NCI-H345 (cell line): ENCODE measurements around the gene TOMM34.

Source experiments
- DNase-seq: peaks from one replicate; lab custom pipeline; 2025; lab: John Stamatoyannopoulos, UW

Gene TOMM34

DNA sequence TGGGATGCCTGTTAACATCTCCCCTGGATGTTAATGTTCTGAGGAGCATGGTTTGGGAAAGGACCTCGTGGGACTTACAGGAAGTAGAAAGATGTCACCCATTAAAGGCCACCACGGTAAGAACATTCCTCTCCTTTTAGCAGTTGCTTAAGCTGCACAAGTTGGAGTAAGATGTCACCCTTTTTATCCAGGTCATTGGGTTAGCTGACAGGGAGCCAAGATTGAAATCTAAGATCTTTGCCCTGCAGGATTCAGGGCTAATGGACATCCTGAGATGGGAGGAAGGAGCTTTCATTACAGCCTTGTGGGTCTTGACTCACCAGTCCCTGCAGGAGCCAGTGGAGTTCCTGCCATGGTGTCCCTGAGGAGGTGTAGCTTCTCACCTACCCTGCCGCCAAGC lies 28.3 kb downstream of the TOMM34 start:
- no peak for DNase-seq

DNA sequence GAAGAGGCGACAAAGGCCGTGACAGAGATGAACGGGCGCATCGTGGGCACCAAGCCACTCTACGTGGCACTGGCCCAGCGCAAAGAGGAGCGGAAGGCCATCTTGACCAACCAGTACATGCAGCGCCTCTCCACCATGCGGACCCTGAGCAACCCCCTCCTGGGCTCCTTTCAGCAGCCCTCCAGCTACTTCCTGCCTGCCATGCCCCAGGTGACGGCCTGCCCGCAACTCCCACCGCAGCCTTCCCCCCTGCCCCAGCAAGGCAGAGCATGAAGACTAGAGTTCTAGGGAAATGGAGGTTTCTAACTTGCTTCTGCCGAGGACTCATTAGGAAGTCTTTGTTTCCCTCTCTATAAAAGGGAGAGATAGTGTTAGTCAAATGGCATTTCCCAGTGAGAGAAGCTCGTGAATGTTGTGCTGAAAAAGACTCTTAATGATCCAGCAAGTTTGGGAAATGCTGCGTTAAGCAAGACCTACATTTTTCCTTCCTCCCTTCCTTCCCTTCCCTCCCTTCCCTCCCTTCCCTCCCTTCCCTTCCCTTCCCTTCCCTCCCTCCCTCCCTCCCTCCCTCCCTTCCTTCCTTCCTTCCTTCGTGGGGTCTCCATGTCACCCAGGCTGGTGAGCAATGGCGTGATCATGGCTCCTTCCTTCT lies 29.6 kb downstream of the TOMM34 start:
- DNase-seq, result no peak

DNA sequence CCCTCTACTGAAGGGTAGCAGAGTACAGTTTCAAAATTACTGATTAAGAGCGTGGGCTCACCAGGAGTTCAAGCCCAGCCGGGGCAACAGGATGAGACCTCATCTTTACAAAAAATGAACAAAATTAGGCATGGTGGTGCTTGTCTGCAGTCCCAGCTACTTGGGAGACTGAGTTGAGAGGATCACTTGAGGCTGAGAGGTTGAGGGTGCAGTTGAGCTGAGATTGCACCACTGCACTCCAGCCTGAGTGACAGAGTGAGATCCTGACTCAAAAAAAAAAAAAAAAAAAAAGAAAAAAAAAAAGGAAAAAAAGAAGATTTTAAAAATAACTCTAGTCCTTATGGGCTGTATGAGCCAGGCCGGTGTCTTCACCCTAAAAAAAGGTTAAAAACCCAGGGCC lies 31.6 kb downstream of the TOMM34 start:
- DNase-seq, result no peak

DNA sequence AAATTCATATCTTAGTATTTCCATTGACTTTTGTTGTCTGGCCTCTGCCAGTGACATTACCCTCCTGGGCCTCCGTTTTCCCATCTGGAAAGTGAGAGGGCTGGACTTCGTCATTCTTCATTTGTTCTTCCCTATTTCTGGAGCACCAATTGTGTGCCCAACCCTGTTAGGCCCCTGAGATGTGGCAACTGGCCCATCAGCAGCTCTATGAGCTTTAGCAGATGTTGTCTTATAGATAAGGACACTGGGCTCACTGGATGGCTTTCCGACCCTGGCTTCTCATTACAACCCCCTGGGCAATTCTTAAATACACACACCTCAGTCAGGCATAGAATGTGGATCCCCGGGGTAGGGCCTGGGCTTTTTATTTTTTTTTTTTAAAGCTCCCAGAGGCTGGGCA lies 35.7 kb downstream of the TOMM34 start:
- no peak for DNase-seq

DNA sequence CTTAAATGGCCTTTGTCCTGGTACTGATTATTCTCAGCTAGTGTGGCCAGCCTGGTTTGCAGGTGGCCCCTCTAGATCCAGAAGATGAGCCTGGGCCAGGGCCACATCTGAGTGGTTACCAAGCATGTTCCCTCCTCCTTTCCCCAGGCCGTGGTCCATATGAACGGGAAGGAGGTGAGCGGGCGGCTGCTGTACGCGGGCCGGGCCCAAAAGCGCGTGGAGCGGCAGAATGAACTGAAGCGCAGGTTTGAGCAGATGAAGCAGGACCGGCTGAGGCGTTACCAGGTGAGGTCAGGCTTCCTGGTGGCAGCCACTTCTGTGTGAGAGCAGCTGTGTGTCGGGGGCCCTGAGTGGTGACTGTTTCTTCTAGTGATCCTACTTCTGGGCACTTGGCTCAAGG lies 38.8 kb downstream of the TOMM34 start:
- DNase-seq, result no peak

DNA sequence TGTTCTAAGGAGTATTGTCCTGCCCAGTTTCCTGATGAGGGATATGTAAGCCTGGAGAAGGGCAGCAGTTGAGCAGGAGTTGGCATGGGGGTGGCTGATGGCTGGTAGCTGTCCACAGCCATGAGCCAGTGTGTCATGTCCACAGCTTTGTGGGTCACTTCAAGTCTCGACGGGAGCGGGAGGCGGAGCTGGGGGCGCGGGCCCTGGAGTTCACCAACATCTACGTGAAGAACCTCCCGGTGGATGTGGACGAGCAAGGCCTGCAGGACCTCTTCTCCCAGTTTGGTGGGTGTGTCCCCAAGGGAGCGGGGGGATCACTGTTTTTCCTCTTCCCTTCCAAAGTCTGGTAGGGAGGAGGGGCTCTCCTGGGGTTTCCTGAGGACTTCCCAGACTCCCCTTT lies 41.4 kb downstream of the TOMM34 start:
- no peak for DNase-seq

DNA sequence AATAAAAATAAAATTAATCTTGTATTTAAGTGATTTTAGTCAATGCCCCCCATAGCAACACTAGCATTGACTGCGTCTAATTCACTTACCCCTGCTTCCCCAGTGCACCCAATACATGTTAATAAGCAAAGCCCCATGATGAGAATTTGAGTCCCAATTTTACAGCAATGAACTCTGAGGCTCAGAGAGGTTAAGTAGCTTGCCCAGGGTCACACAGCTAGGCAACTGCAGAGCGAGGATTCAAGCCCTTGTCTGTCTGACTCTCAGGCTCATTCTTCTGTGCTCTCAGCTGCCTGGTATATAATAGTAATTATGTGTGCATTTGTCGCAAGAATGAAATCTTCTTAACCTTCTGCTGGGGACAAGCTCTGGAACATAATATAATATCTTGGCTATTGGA lies 41.9 kb downstream of the TOMM34 start:
- DNase-seq, result no peak

DNA sequence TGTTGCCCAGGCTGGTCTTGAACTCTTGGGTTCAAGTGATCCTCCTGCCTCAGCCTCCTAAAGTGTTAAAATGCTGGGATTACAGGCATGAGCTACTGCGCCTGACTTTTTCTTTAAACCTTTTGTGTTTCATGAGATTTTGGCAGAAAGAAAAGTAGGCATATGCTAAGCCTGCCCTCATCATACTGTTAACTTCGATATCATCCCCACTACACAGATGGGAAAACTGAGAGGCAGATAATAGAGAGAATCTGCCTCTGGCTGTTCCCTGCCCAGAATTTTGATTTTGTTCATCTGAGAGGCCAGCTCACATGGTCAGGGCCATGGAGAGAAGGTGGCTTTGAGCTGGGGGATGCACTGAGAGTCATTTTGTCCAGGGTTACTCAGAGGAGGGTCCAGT lies 42.8 kb downstream of the TOMM34 start:
- DNase-seq, result no peak

DNA sequence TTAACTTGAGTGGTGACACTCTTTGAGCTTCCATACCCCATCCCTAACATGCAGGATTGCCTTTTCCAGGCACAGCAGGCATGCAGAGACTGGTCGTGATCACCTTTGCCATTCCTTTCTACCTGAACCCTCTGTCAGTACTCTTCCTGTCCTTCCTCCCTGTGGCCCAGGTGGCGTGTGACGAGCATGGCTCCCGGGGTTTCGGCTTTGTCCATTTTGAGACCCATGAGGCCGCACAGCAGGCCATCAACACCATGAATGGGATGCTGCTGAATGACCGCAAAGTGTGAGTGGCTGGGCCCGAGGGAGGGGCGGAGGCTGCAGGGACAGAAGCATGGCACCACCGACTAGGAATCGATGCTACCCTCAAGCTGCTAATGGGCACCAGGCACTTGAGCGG lies 43.6 kb downstream of the TOMM34 start:
- no peak for DNase-seq

DNA sequence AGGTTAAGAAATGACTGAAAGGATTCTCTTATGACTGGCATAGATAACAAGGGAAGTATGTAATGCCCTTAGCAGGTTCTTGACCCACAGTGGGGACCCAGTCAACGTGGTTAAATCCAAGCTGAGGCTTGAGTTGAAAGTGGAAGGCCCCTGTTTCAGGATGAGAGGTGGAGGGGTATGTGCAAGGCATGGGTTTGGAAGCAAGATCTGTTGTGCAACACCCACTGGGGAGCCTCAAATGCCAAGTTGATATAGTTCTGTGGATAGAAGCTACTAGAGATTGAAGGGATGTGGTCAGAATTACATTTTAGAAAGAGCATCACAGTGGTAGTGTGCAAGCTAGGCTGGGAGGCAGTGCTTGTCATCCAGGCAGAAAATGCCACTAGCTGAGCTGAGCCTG lies 45.3 kb downstream of the TOMM34 start:
- no peak for DNase-seq

DNA sequence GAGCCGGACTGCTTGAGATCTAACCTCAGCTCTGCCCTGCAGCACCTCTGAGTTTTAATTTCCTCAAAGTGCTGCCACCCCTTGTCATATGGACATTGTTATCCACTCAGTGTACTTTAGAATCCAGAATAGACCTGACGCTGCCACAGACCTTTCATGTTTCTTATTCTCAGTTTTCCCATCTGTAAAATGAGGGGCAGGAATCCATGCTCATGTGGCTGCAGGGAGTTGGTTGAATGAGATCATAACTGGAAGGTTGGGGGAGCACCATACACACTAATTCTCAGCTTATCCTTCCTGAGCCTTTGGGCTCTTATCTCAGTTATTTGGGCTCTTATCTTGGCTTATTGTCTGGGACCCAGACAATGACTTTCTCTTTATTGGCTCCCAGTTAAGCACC lies 48.0 kb downstream of the TOMM34 start:
- no peak for DNase-seq

DNA sequence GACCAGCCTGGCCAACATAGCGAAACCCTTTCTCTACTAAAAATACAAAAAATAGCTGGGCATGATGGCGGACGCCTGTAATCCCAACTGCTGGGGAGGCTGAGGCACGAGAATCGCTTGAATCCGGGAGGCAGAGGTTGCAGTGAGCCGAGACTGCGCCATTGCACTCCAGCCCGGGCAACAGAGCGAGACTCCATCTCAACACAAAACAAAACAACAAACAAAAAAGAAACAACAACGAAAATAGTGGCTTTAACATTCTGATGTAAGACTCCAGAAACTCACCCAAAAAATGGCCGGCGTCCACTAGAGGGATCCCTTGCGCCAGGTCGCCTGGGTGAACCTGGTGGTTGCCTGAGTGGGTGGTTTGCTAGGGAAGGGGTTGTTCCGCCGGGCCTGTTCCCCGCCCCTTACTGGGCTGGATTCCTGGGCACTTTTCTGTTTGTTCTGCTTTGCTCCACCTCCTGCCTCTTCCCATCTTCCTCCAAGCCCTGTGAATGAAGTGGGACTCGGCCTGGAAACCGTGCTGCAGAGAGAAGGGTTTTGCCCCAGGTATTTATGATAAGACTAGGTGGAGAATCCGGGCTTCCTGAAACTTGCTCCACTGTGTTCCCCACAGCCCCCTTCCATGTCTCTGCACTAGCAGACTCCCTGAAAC lies 48.8 kb downstream of the TOMM34 start:
- DNase-seq, result no peak

DNA sequence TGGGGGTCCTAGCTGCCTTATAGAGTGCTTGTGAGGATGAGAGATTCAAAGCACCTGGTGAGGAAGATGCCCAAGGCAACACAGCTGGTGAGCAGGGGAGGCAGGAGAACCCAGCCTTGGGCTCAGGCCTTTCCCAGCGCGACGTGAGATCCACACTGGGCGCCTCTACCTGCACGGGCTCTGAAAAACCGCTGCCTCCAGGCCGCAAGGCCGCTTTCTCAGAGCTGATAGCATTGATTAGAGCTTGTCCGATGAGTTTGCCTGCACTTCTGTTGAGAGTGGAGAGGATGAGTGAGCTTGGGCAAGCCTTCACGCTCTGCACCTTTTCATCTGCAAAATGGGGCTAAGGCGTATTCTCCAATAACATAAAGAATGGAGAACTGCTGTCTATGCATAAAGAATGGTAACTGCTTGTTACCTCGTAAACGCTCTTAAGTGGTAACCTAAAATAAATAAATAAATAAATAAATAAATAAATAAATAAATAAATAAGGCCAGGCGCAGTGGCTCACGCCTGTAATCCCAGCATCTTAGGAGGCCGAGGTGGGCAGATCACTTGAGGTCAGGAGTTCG lies 49.4 kb downstream of the TOMM34 start:
- peak; percentile 22 for DNase-seq

DNA sequence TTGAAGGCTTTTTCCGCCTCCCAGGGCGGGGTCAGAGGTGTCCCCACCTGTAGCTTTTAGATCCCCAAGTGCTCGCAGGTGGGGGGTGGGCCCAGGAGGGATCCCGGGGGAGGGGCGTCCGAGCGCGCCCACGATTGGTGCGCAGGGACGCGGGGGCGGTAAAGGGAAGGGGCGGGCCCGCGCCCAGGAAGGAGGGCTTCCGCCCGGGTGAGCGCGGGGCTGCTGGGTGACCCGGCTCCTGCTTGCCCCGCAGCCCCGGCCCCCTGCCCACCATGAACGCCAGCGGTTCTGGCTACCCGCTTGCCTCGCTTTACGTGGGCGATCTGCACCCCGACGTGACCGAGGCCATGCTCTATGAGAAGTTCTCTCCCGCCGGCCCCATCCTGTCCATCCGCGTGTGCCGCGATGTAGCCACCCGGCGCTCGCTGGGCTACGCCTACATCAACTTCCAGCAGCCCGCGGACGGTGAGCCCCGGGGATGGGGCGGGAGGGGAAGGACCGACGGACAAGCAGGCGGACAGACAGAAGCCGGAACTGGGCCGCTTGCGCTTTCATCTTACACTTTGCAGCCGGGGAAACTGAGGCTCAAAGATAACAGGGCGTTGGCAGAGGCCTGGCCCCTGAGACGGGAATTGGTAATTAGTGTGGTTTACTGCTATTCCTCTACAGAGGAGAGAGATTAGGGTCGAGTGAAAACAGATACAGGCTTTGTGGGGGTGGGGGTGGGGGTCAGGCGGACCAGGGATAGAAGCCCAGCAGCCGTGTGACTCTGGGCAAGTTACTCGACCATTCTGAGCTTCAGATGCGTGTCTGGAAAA lies 50.1 kb downstream of the TOMM34 start, which contains the start of gene PABPC1L:
TSS of gene PABPC1L (plus strand) at position 189 of the 818 bp plus-strand sequence. CDS start at position 273, 84 bp downstream.
- peak; percentile 92 for DNase-seq

DNA sequence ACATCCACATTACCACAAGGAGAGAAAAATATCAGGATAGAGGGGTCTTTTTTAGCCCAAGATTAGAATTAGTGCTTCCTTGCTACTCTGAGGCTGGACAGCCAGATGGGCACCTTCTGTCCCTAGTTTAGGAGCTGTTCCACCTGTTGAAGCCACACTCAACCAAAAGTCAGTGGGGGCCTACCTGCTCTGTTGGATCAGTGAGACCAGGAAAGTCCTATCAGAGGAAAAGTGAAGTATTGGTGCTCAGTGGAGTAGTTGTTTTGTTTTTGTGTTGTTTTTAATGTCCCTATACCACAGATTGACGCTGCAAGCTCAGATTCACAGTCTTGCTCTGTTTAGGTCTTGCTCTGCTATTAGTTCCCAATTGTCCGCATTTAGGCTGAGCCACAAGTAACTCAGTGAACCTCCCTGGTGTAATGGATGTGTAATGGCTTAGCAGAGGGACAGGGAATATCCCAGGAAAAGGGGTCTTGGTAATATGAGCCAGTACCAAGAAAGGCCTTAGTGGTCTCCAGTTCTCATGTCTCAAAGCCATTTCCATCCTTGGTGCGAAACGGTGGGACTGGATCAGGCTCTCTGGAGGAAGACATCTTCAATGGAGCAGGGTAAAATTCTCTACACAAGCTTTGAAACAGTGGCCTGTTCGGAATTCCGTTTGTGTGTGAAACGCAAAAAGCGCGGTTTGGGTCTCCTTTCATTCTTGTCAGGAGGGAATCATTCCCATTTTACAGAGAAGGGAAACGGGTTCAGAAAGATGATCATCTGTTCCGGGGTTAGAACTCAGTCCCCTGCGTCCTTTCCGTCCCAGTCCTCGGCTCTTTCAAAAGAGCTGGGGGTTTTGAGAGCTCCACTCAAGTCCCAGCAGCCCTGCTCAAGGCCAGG lies 51.0 kb downstream of the TOMM34 start:
- no peak for DNase-seq

DNA sequence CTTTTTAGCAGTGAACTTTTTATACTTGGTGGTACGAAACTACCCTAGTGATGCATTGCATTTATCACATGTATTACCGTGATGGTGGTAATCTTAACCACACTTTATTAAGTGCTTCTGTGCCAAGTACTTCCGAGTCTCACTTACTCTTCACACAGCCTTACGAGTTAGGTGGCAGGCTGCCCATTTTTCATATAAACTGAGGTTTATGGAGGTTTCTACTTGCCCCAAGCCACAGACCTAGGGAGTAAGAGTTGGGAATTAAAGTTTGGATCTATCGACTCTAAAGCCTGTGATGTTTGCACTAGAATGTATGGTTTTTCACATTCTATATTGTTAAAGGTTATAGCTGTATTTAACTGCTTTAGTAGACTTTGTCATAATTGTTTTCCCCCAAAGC lies 55.8 kb downstream of the TOMM34 start:
- no peak for DNase-seq

DNA sequence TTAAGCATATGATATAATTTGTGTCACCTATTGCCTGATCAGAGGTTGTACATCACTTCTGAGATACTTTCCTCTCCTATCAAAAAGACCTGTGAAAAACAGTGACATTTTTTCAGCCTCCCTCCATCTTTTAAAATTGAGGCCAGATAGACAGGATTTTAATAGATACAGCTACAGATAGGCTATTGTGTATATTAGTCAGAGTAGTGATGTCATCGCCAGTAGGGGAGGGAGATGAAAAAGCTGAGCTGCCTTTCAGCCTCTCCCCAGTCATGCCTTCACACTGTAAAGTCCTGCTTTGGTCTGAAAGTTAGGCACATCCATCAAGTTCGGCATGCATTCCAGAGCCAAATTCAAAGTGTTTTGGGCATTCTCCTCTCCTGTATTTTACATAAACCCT lies 58.2 kb downstream of the TOMM34 start:
- no peak for DNase-seq

DNA sequence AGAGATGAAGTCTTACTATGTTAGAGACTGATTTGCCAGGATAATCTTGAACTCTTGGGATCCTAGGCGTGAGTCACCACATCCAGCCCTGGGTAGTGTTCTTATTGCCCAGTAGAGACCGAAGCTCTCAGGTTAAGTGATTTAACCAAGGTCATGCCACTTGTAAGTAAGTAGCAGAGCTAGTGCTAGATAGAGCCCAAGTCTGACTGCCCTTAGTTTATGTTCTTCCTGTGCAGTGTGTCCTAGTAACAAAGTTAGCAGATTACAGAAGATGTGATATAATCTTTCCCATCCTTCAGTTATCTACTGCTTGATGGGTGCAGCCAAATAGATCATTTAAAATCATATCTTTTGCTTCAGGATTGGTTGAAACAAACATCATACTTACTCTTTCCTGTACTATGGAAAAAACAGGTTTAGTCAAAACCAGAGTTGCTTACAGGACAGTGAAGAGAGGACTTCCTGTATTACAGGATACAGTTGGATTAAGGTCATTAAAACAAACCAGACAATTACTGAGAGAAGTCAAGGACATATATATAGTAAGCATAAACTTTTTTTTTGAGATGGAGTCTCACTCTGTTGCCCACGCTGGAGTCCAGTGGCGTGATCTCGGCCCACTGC lies 59.9 kb downstream of the TOMM34 start:
- DNase-seq, result no peak

DNA sequence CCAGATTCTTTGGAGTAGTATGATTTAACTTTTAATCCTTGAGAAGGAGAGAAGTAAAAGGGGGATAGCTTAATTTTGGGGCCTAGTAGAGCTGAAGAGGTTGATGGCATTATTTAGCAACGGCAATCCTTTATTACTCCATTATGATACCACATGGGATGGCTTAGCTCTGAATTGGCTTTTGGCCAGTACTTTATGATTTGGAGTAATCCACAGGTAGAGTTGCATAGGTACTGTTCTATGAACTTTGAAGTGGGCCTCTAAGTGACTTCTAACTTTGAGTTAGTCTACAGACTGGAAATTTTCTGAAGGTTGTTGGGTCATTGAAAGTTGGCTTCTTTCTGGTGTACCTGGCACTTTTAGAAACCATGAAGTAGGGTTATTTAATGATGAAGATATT lies 63.1 kb downstream of the TOMM34 start:
- DNase-seq, result no peak

DNA sequence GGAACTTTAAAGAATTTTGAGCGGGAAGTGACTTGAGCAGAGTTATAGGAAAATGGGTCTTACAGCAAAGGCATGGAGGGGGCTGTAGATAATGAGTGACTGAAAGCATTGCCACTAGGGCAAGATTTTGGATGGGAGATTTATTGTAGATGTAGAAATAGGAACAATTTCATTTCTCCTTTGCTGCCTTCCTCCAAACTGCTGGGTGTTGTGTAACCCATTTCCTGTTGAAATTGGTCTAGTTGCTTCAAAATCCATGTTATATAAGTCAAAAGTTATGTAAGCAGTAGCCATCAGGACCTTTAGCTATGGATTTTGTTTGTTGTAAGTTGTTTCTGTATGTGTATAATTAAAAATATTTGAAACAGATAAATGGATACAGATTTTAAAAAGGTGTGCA lies 63.6 kb downstream of the TOMM34 start:
- no peak for DNase-seq

DNA sequence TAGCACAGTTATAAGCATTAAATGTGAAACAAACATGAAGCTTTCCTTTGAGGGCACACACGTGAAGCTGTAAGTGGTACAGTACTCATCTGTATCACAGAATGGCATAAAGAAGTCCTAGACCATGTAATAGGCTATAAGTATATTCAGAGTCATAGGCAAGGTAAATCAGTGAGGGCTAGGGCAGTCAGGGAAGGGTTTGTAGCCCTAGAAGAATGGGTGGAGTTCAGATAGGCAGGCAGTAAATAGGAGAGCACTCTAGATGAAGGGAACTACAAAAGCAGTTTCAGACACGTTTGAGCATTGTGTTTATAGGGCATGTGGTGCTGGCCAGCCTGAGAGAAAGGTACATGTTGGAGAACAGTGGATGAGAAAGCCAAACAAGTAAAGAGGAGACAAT lies 65.2 kb downstream of the TOMM34 start:
- no peak for DNase-seq
